ENCODE data around the gene CACNG4.

Gene CACNG4

GRCh38 chr17:66981983-66982508 is 17.5 kb downstream of the CACNG4 start:
- no peak for TF ChIP-seq CSRNP3 (CRISPR knock-in tag; IDR thresholded peaks at IDR 0.05)
- TF ChIP-seq PPARA (CRISPR knock-in tag; IDR thresholded peaks at IDR 0.05; ENCODE audit: borderline replicate concordance) = no peak
- no peak for TF ChIP-seq ZFP3 (CRISPR knock-in tag; IDR thresholded peaks at IDR 0.05)
- no peak for TF ChIP-seq ARNTL (CRISPR knock-in tag; IDR thresholded peaks at IDR 0.05; ENCODE audit: borderline replicate concordance, low read depth)
- TF ChIP-seq TOX (CRISPR knock-in tag; IDR thresholded peaks at IDR 0.05; ENCODE audit: borderline replicate concordance) = no peak
- TF ChIP-seq RARB (CRISPR knock-in tag; IDR thresholded peaks at IDR 0.05) = no peak
- no peak for TF ChIP-seq ESRRG (CRISPR knock-in tag; IDR thresholded peaks at IDR 0.05)
- no peak for TF ChIP-seq BACH2 (CRISPR knock-in tag; IDR thresholded peaks at IDR 0.05; ENCODE audit: borderline replicate concordance)
- no peak for TF ChIP-seq ZFP30 (CRISPR knock-in tag; IDR thresholded peaks at IDR 0.05)
- no peak for TF ChIP-seq ZC3H10 (CRISPR knock-in tag; IDR thresholded peaks at IDR 0.05)
- no peak for TF ChIP-seq GLIS3 (CRISPR knock-in tag; IDR thresholded peaks at IDR 0.05)
- TF ChIP-seq ZNF565 (CRISPR knock-in tag; conservative IDR thresholded peaks at IDR 0.05; ENCODE audit: low read depth) = no peak
- TF ChIP-seq CREB5 (CRISPR knock-in tag; IDR thresholded peaks at IDR 0.05; ENCODE audit: low read depth) = no peak
- TF ChIP-seq TCF4 (CRISPR knock-in tag; IDR thresholded peaks at IDR 0.05; ENCODE audit: borderline replicate concordance) = no peak
- no peak for TF ChIP-seq ZNF8 (CRISPR knock-in tag; IDR thresholded peaks at IDR 0.05)
- no peak for TF ChIP-seq CSDC2 (CRISPR knock-in tag; IDR thresholded peaks at IDR 0.05)
- TF ChIP-seq OSR1 (CRISPR knock-in tag; IDR thresholded peaks at IDR 0.05) = no peak
- no peak for TF ChIP-seq ZNF70 (CRISPR knock-in tag; IDR thresholded peaks at IDR 0.05)
- ATAC-seq = no peak

GRCh38 chr17:66983414-66984021 is 19.0 kb downstream of the CACNG4 start:
- no peak for TF ChIP-seq ZNF8 (CRISPR knock-in tag; IDR thresholded peaks at IDR 0.05)
- no peak for TF ChIP-seq BACH2 (CRISPR knock-in tag; IDR thresholded peaks at IDR 0.05; ENCODE audit: borderline replicate concordance)
- TF ChIP-seq TCF4 (CRISPR knock-in tag; IDR thresholded peaks at IDR 0.05; ENCODE audit: borderline replicate concordance) = no peak
- no peak for TF ChIP-seq TOX (CRISPR knock-in tag; IDR thresholded peaks at IDR 0.05; ENCODE audit: borderline replicate concordance)
- no peak for TF ChIP-seq PPARA (CRISPR knock-in tag; IDR thresholded peaks at IDR 0.05; ENCODE audit: borderline replicate concordance)
- ATAC-seq = peak; percentile 12; the same call in 1 of the 3 replicates

GRCh38 chr17:66984730-66985129 is 20.2 kb downstream of the CACNG4 start:
- TF ChIP-seq POU6F1 (CRISPR knock-in tag; IDR thresholded peaks at IDR 0.05; ENCODE audit: borderline replicate concordance, low read depth) = no peak
- TF ChIP-seq RARB (CRISPR knock-in tag; IDR thresholded peaks at IDR 0.05) = no peak
- no peak for TF ChIP-seq CREB5 (CRISPR knock-in tag; IDR thresholded peaks at IDR 0.05; ENCODE audit: low read depth)
- TF ChIP-seq CSRNP3 (CRISPR knock-in tag; IDR thresholded peaks at IDR 0.05) = no peak
- TF ChIP-seq BACH2 (CRISPR knock-in tag; IDR thresholded peaks at IDR 0.05; ENCODE audit: borderline replicate concordance) = no peak
- no peak for TF ChIP-seq TCF4 (CRISPR knock-in tag; IDR thresholded peaks at IDR 0.05; ENCODE audit: borderline replicate concordance)
- TF ChIP-seq PPARA (CRISPR knock-in tag; IDR thresholded peaks at IDR 0.05; ENCODE audit: borderline replicate concordance) = no peak
- TF ChIP-seq ZNF70 (CRISPR knock-in tag; IDR thresholded peaks at IDR 0.05) = no peak
- no peak for TF ChIP-seq OSR1 (CRISPR knock-in tag; IDR thresholded peaks at IDR 0.05)
- ATAC-seq = no peak

Measured in SK-N-SH treated with all-trans-retinoic acid at 6 μM for 48 hours (cell line).